HG02623 (cell line): ENCODE results near the gene ARHGAP5.

Experiments
- ATAC-seq: cut with Tn5 transposase; IDR thresholded peaks from one replicate; pipeline ENCODE4 v1.9.1; 2021; ENCODE audit warnings: moderate library complexity; ENCODE audit not compliant: unreplicated experiment

Gene ARHGAP5

GRCh38 chr14:32077081-32078022, at the start of gene ARHGAP5:
TSS of gene ARHGAP5 (plus strand) at chr14:32077304. CDS start at chr14:32090670, 13,366 bp downstream.
- ATAC-seq: peak; percentile 39

- no peak for ATAC-seq
Measured at GRCh38 chr14:32028599-32028998, 48.5 kb upstream of the ARHGAP5 start.

GRCh38 chr14:32033543-32033942, 43.6 kb upstream of the ARHGAP5 start:
- ATAC-seq: no peak

GRCh38 chr14:32038876-32039275, 38.2 kb upstream of the ARHGAP5 start:
- no peak for ATAC-seq

GRCh38 chr14:32039401-32040030, 37.6 kb upstream of the ARHGAP5 start:
- ATAC-seq: no peak

- no peak for ATAC-seq
Measured at GRCh38 chr14:32043624-32044023, 33.5 kb upstream of the ARHGAP5 start.

- no peak for ATAC-seq
Measured at GRCh38 chr14:32044454-32044853, 32.6 kb upstream of the ARHGAP5 start.

- no peak for ATAC-seq
Measured at GRCh38 chr14:32047791-32048190, 29.3 kb upstream of the ARHGAP5 start.

GRCh38 chr14:32049361-32050088, 27.6 kb upstream of the ARHGAP5 start:
- ATAC-seq: no peak

- ATAC-seq: no peak
Measured at GRCh38 chr14:32050878-32051277, 26.2 kb upstream of the ARHGAP5 start.

- ATAC-seq: no peak
Measured at GRCh38 chr14:32054536-32054935, 22.6 kb upstream of the ARHGAP5 start.

GRCh38 chr14:32055175-32055574, 21.9 kb upstream of the ARHGAP5 start:
- no peak for ATAC-seq

GRCh38 chr14:32059702-32060101, 17.4 kb upstream of the ARHGAP5 start:
- no peak for ATAC-seq

- no peak for ATAC-seq
Measured at GRCh38 chr14:32064931-32065330, 12.2 kb upstream of the ARHGAP5 start.

- no peak for ATAC-seq
Measured at GRCh38 chr14:32068708-32069107, 8.4 kb upstream of the ARHGAP5 start.

- no peak for ATAC-seq
Measured at GRCh38 chr14:32070282-32070681, 6.8 kb upstream of the ARHGAP5 start.

- no peak for ATAC-seq
Measured at GRCh38 chr14:32072676-32073075, 4.4 kb upstream of the ARHGAP5 start.

- ATAC-seq: no peak
Measured at GRCh38 chr14:32073537-32074189, 3.4 kb upstream of the ARHGAP5 start.

- no peak for ATAC-seq
Measured at GRCh38 chr14:32074887-32075572, 2.1 kb upstream of the ARHGAP5 start.

- ATAC-seq: peak; percentile 17
Measured at GRCh38 chr14:32075672-32076277, 1.3 kb upstream of the ARHGAP5 start.
